ENCODE results near the gene AKNAD1.

The AKNAD1 gene

DNA sequence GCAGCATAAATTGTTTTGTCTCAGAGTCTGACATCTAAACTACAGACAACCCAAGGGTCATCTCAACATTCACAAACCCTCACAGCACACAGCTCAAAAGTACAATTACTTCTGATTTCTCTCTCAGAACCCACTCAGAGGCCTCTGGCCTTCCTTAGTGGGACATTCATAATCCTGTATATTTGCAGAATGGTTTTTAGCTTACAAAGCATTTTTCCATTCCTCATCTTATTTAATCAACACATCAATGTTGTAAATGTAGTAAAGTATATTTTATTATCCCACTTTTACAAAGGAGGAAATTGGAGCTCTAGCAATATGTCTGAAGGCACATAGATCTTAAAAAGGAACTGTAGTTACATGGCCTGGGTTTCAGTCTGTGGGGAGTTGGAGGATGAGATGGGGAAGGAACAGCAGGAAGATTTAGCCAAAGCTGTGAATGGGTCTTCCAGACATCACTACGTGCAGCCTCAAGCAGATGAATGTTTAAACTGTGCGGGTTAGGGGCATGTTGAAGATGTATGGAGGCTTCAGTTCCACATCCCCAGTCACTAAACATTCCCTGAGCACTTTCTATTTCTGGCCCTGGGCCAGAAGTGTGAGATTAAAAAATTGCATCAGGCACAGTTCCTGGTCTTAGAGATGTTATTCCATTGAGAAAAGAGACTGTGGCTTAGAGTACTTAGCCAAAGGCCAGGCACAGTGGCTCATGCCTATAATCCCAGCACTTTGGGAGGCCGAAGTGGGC lies 13.3 kb downstream of the AKNAD1 start (continued):
- TF ChIP-seq ZNF555 (tag by site-specific recombination; conservative IDR thresholded peaks at IDR 0.05), result no peak
- peak; percentile 81 for TF ChIP-seq ZBTB11 (tag by site-specific recombination; conservative IDR thresholded peaks at IDR 0.05; ENCODE audit: low read depth)
- 0 out of 2 replicates have a peak, but pooled peaks have one; percentile 32 for TF ChIP-seq ZNF785 (tag by site-specific recombination; IDR thresholded peaks at IDR 0.05)
- TF ChIP-seq ZNF701 (tag by site-specific recombination; IDR thresholded peaks at IDR 0.05), result no peak
- TF ChIP-seq ZNF157 (tag by site-specific recombination; IDR thresholded peaks at IDR 0.05), result no peak
- no peak for TF ChIP-seq ZBTB21 (tag by site-specific recombination; IDR thresholded peaks at IDR 0.05)
- no peak for TF ChIP-seq GLI4 (tag by site-specific recombination; IDR thresholded peaks at IDR 0.05)
- peak; percentile 78; the same call in 1 of the 2 replicates for TF ChIP-seq MZF1 (tag by site-specific recombination; IDR thresholded peaks at IDR 0.05; ENCODE audit: borderline replicate concordance)
- TF ChIP-seq ZBTB48 (tag by site-specific recombination; IDR thresholded peaks at IDR 0.05), result 0 out of 2 replicates have a peak, but pooled peaks have one; percentile 40
- TF ChIP-seq ZNF416 (tag by site-specific recombination; IDR thresholded peaks at IDR 0.05), result no peak
- 0 out of 2 replicates have a peak, but pooled peaks have one; percentile 23 for TF ChIP-seq ZNF221 (tag by site-specific recombination; IDR thresholded peaks at IDR 0.05; ENCODE audit: borderline replicate concordance)
- no peak for TF ChIP-seq ZNF112 (tag by site-specific recombination; IDR thresholded peaks at IDR 0.05)
- no peak for TF ChIP-seq GLIS1 (tag by site-specific recombination; IDR thresholded peaks at IDR 0.05)
- TF ChIP-seq ZNF660 (tag by site-specific recombination; IDR thresholded peaks at IDR 0.05), result peak; percentile 38; the same call in 1 of the 2 replicates
- no peak for TF ChIP-seq ZSCAN18 (tag by site-specific recombination; IDR thresholded peaks at IDR 0.05)
- no peak for TF ChIP-seq ZNF311 (tag by site-specific recombination; IDR thresholded peaks at IDR 0.05; ENCODE audit: borderline replicate concordance)
- TF ChIP-seq, protein P1, sequence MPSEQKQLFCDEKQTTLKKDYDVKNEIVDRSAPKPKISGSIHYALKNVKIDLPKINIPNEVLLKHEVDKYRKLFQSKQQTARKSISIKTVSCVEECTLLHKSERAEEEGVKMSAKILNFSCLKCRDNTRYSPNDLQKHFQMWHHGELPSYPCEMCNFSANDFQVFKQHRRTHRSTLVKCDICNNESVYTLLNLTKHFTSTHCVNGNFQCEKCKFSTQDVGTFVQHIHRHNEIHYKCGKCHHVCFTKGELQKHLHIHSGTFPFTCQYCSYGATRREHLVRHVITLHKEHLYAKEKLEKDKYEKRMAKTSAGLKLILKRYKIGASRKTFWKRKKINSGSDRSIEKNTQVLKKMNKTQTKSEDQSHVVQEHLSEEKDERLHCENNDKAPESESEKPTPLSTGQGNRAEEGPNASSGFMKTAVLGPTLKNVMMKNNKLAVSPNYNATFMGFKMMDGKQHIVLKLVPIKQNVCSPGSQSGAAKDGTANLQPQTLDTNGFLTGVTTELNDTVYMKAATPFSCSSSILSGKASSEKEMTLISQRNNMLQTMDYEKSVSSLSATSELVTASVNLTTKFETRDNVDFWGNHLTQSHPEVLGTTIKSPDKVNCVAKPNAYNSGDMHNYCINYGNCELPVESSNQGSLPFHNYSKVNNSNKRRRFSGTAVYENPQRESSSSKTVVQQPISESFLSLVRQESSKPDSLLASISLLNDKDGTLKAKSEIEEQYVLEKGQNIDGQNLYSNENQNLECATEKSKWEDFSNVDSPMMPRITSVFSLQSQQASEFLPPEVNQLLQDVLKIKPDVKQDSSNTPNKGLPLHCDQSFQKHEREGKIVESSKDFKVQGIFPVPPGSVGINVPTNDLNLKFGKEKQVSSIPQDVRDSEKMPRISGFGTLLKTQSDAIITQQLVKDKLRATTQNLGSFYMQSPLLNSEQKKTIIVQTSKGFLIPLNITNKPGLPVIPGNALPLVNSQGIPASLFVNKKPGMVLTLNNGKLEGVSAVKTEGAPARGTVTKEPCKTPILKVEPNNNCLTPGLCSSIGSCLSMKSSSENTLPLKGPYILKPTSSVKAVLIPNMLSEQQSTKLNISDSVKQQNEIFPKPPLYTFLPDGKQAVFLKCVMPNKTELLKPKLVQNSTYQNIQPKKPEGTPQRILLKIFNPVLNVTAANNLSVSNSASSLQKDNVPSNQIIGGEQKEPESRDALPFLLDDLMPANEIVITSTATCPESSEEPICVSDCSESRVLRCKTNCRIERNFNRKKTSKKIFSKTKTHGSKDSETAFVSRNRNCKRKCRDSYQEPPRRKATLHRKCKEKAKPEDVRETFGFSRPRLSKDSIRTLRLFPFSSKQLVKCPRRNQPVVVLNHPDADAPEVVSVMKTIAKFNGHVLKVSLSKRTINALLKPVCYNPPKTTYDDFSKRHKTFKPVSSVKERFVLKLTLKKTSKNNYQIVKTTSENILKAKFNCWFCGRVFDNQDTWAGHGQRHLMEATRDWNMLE (tag by site-specific recombination; conservative IDR thresholded peaks at IDR 0.05; ENCODE audit: low read depth), result peak; percentile 24; the same call in 1 of the 2 replicates
- no peak for TF ChIP-seq ZNF16 (tag by site-specific recombination; IDR thresholded peaks at IDR 0.05; ENCODE audit: low read depth)
- no peak for TF ChIP-seq ZNF18 (tag by site-specific recombination; IDR thresholded peaks at IDR 0.05)
- no peak for TF ChIP-seq ZNF843 (tag by site-specific recombination; IDR thresholded peaks at IDR 0.05)
- TF ChIP-seq ZNF404 (tag by site-specific recombination; IDR thresholded peaks at IDR 0.05), result no peak
- no peak for TF ChIP-seq MYNN (tag by site-specific recombination; IDR thresholded peaks at IDR 0.05; ENCODE audit: borderline replicate concordance)
